ENCODE measurements around the gene KRTAP5-5. TPM values are rescaled to one million over a fixed set of nuclear protein-coding genes. Genes with fewer than 3 reads are reported as not detected.
"Not testable (repeated sequence)": the region's sequence is repeated elsewhere in the genome, so short reads cannot be mapped to it uniquely, and the experiment has no call there.

The KRTAP5-5 gene
- total RNA-seq, 4 donors from 2014 or later: not detected

DNA sequence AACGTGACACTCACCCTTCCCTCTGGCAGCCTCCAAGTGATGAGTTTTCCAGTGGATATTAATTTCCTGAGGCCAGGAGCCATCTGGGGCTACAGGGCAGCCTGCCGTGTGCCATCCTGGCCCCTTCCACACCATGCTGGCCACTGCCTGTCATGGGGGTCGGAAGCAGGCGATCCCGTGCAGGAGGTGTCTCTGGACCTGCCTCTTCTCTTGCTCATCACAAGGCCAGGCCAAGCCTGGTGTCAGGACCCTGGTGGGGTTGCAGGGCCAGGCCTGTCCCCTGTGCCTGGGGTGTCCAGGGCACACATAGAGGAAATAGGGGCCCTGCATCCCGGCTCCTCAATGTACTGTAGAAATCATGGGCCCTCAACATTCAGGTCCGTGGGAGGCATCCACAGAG, 24.9 kb upstream of the KRTAP5-5 start:
- TF ChIP-seq, protein P1, sequence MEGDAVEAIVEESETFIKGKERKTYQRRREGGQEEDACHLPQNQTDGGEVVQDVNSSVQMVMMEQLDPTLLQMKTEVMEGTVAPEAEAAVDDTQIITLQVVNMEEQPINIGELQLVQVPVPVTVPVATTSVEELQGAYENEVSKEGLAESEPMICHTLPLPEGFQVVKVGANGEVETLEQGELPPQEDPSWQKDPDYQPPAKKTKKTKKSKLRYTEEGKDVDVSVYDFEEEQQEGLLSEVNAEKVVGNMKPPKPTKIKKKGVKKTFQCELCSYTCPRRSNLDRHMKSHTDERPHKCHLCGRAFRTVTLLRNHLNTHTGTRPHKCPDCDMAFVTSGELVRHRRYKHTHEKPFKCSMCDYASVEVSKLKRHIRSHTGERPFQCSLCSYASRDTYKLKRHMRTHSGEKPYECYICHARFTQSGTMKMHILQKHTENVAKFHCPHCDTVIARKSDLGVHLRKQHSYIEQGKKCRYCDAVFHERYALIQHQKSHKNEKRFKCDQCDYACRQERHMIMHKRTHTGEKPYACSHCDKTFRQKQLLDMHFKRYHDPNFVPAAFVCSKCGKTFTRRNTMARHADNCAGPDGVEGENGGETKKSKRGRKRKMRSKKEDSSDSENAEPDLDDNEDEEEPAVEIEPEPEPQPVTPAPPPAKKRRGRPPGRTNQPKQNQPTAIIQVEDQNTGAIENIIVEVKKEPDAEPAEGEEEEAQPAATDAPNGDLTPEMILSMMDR (IDR thresholded peaks at IDR 0.05): no peak
- DNase-seq (ENCODE audit: low spot score): no peak
- no peak for ATAC-seq (ENCODE audit: low FRiP score)

DNA sequence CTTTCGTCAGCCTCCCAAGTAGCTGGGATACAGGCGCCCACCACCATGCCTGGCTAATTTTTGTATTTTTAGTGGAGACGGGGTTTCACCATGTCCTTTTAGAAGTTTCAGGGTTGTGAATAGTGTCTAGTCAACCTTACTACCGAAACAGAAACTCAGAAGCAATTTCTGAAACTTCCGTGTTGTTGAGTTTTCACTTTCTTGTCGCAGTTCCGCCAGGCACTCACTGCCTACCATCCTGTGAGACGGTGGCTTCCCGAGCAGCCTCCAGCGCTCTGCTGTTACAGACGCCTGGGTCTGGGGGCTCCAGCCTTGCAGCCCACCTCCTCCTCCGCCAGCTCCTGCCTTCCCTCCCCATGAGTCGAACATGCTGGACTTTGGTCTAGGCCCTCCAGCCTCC, 23.7 kb upstream of the KRTAP5-5 start:
- not testable (repeated sequence) for DNase-seq (ENCODE audit: low spot score); ATAC-seq (ENCODE audit: low FRiP score)

DNA sequence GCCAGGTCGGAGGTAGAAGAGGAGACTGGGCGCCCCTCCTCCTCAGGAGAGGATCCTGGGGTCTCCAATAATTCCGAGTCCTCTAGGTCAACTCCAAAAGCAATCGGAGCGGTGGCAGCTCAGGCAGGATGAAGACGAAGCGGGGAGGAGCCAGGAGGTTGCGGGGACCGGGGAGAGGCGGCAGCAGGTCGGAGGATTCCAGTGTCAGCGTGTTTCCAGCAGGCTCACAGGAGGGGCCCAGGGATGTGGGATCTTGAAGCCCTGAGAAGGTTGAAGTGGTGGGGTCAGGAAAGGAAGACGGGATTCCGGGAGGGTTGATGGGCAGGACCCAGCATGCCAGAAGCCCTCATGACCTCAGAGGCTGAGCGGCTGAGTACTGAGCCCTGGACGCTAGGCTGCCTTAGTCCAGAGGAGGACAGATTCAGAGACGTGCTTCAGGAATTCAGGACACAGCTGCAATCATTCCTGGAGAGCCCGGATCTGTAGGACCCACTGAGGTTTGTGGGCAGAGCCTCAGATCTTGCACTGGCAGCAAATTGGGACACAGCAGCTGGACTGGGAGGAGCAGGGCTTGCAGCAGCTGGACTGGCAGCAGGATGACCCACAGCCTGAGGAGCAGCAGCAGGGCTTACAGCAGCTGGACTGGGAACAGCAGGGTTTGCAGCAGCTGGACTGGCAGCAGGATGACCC, 22.3 kb upstream of the KRTAP5-5 start:
- DNase-seq (ENCODE audit: low spot score); ATAC-seq (ENCODE audit: low FRiP score): not testable (repeated sequence)

DNA sequence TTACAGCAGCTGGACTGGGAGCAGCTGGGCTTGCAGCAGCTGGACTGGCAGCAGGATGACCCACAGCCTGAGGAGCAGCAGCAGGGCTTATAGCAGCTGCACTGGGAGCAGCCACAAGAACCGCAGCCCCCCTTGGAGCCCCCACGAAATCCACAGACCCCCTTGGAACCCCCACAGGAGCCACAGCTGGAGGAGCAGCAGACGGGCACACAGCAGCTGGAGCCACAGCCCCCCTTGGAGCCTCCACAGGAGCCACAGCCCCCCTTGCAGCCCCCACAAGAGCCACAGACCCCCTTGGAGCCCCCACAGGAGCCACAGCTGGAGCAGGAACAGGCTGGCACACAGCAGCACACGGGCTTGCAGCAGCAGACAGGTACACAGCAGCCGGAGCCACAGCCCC, 21.7 kb upstream of the KRTAP5-5 start:
- ATAC-seq (ENCODE audit: low FRiP score); DNase-seq (ENCODE audit: low spot score): not testable (repeated sequence)

DNA sequence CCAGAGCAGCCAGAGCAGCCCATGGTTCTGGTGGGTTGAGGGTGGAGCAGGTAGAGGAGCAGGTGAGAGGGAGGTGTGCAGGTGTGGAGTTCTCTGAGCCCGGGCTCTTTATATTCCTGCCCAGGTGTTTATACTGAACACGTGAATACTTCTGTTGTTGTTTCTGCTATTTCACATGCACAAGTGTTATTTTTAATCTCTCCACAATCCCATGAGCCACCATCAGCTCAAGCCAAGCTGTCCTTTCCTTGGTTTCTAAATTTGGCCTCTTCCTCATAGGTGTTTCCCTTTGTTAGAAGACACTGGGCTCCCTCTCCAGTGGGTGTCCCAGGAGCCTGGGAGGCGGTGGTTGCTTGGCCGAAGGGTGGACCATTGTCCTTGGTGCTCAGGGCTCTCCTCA, 21.2 kb upstream of the KRTAP5-5 start, which contains the start of gene KRTAP5-3:
KRTAP5-3 (minus strand) TSS at position 101 of the 400 bp plus-strand sequence; CDS start at position 23, 78 bp downstream.
- TF ChIP-seq, protein P1 (IDR thresholded peaks at IDR 0.05): no peak
- DNase-seq (ENCODE audit: low spot score) (no peak), ATAC-seq (ENCODE audit: low FRiP score) (no peak)

DNA sequence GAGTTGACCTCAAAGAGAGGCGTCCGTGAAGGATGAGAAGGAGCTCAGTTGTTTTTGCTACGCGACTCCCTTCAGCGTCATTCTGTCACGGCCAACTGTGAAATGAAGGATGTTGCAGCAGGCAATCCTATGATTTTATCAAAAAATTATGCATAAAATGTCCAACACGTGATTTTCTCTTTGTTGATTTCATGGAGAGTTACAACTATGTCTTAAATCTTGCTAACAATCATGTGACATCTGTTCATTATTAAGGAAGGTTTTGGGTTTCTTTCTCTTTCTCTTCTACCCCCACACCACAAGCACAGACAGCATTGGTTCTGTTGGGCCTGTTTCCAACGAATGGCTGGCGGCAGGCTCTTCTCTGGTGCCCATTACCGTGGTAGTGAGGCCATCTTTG, 11.3 kb upstream of the KRTAP5-5 start:
- TF ChIP-seq, protein P1 (IDR thresholded peaks at IDR 0.05): no peak
- no peak for ATAC-seq (ENCODE audit: low FRiP score)
- no peak for DNase-seq (ENCODE audit: low spot score)

DNA sequence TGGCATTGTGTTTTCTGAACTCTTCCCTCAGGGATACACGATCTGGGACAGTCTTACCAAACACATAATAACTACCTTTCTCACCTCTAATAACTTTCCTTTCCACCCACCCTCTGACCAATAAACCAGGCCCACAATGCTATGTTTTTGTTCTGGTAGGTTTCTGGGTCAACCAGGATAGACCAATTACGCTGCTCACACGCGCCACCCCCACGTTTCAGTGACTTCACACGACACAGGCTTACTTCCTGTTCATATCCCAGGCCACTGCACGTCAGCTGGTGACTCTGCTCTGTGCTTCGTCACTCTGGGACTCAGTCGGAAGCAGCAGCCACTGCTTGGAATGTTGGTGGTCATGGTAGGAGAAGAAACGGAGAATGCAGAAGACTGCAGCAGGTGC, 10.1 kb upstream of the KRTAP5-5 start:
- ATAC-seq (ENCODE audit: low FRiP score) (no peak), DNase-seq (ENCODE audit: low spot score) (no peak)
- TF ChIP-seq, protein P1 (IDR thresholded peaks at IDR 0.05): no peak

DNA sequence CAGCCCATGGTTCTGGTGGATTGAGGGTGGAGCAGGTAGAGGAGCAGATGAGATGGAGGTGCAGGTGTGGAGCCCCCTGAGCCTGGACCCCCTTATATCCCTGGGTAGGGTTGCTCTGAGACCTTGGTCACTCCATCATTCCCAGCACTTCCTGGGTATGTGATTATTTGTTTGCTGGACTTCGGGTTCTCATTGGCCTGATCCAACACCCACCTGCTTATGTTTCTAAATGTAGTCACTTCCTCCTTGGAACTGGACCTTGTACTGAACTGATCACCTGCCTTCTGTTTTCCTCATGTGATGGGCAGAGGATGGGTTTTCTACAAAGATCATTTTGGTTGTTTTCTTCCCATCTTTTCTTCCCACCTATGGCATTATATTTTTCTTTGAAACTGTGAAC, 7.5 kb upstream of the KRTAP5-5 start, which contains the start of gene KRTAP5-4:
KRTAP5-4 (minus strand) TSS at position 53 of the 400 bp plus-strand sequence; CDS start at position 8, 45 bp downstream.
- DNase-seq (ENCODE audit: low spot score) (no peak), ATAC-seq (ENCODE audit: low FRiP score) (no peak)
- TF ChIP-seq, protein P1 (IDR thresholded peaks at IDR 0.05): no peak
